NCI-H524 treated with DMSO at 0.1 percent for 48 hours (cell line): ENCODE results near the gene ZBTB32.

ENCODE experiments used
- DNase-seq: peaks from one replicate; lab custom pipeline; 2025; lab: John Stamatoyannopoulos, UW

ZBTB32 gene

DNA sequence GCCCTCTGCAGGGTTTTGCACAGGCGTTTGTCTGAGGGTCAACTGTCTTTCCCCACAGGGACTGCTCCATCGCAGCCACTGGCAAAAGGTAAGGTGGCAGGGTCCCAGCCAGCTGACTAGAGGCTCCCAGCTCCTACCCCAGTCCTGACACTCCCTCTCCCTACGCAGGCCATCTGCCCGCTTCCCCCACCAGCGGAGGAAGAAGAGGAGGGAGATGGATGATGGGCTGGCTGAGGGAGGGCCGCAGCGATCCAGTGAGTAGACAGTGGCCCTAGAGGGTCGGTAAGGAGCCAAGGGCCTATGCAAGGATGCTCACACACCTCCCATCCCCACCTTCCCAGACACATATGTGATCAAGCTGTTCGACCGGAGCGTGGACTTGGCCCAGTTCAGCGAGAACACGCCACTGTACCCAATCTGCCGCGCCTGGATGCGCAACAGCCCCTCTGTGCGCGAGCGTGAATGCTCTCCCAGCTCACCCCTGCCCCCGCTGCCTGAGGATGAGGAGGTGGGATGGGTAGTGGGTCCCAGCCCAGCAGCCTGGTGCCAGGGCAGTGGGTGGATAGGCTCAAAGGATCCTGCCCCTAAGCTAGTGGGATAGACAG lies 48.5 kb downstream of the ZBTB32 start:
- DNase-seq = no peak

GRCh38 chr19:35753634-35754369 lies 49.4 kb downstream of the ZBTB32 start:
- DNase-seq = no peak

- no peak for DNase-seq
Measured at GRCh38 chr19:35754370-35755130, 50.2 kb downstream of the ZBTB32 start.

- DNase-seq = no peak
Measured at GRCh38 chr19:35755131-35755549, 50.8 kb downstream of the ZBTB32 start.

- no peak for DNase-seq
Measured at GRCh38 chr19:35755550-35756376, 51.4 kb downstream of the ZBTB32 start.

GRCh38 chr19:35756377-35757230 lies 52.2 kb downstream of the ZBTB32 start, which contains the start of gene HSPB6:
Gene HSPB6 (minus strand): TSS chr19:35757029. CDS start chr19:35757008, 21 bp downstream.
- DNase-seq = no peak

- no peak for DNase-seq
Measured at GRCh38 chr19:35757231-35757748, 52.9 kb downstream of the ZBTB32 start.

GRCh38 chr19:35757749-35758608 lies 53.6 kb downstream of the ZBTB32 start, which contains the start of gene PROSER3:
Gene PROSER3 (plus strand): TSS chr19:35758176. CDS start chr19:35758216, 40 bp downstream.
- peak; percentile 96 for DNase-seq

GRCh38 chr19:35759697-35760096 lies 55.3 kb downstream of the ZBTB32 start:
- no peak for DNase-seq

GRCh38 chr19:35760711-35761349 lies 56.5 kb downstream of the ZBTB32 start:
- no peak for DNase-seq

GRCh38 chr19:35764432-35765315 lies 60.3 kb downstream of the ZBTB32 start:
- DNase-seq = no peak
